Measurements from ENCODE around the gene AMIGO2.

GRCh38 chr12:47073951-47074350, 5.8 kb downstream of the AMIGO2 start:
- no peak for TF ChIP-seq CTCF (IDR thresholded peaks at IDR 0.05; ENCODE audit: insufficient read depth, low read length, poor library complexity, severe bottlenecking)
- TF ChIP-seq EZH2phosphoT487 (conservative IDR thresholded peaks at IDR 0.05; ENCODE audit: low read length): no peak
